Activated naive CD4-positive, alpha-beta T cell treated with anti-CD3 and anti-CD28 coated beads, Interleukin-2, amount 50 U/mL, for 24 hours (primary cell): ENCODE results near the gene ISCU.
A peak's percentile ranks its signal among the peaks of the same experiment; 100 is the strongest.
"Not testable (repeated sequence)": the region's sequence is repeated elsewhere in the genome, so short reads cannot be mapped to it uniquely, and the experiment has no call there.

Experiments used
- H3K27ac Mint-ChIP-seq: one replicate; pipeline ENCODE4 v1.8.0; 2021; ENCODE audit warnings: mild to moderate bottlenecking, mixed read lengths
- H3K27me3 Mint-ChIP-seq: one replicate; pipeline ENCODE4 v1.8.0; 2021; ENCODE audit warnings: mixed read lengths
- H3K36me3 Mint-ChIP-seq: one replicate; pipeline ENCODE4 v1.8.0; 2021; ENCODE audit warnings: mixed read lengths
- H3K4me1 Mint-ChIP-seq: one replicate; pipeline ENCODE4 v1.8.0; 2021; ENCODE audit warnings: mixed read lengths
- H3K4me3 Mint-ChIP-seq: one replicate; pipeline ENCODE4 v1.8.0; 2021; ENCODE audit warnings: mild to moderate bottlenecking, mixed read lengths
- H3K9me3 Mint-ChIP-seq: one replicate; pipeline ENCODE4 v1.8.0; 2021; ENCODE audit warnings: mixed read lengths

ISCU gene

DNA sequence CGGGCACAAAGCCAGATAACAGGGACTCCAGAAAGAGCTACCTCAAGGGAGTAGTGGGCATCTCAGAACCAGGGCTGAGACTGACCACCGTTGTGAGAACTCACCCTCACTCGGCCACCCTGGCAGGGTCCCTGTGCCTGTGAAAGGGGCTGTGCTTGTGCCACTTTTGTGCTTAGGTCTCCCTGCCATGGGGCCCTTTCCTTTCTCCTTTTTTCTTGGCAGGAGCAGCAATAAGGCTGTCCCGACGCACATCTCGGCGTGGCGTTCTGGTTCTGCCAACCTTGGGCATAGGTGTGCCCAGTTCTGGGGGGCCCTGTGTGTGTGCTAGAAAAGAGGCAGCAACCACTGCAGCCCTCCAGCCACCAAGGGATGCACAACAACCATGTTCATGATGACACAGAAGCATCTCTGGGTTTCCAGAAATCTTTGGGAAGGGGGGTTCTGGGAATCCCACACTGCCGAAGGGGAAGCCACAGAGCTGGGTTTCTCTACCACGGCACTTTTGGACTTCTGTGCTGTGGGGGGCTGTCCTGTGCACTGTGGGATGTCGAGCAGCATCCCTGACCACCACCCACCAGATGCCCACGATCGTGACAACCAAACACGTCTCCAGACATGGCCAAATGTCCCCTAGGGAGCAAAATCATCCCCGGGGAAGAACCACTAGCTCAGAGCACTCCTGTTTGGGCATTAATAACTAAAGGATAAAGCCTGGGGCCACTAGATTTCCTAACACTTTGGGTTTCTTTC, 48.6 kb downstream of the ISCU start:
- Mint-ChIP-seq H3K27me3 (no peaks in the 10 kb centered on the region), H3K4me3 (no peak overlapping the region), H3K4me1 (peaks cover 10% of the 10 kb centered on the region), H3K27ac (no peak overlapping the region), H3K9me3 (no peaks in the 10 kb centered on the region), H3K36me3 (no peaks in the 10 kb centered on the region)

DNA sequence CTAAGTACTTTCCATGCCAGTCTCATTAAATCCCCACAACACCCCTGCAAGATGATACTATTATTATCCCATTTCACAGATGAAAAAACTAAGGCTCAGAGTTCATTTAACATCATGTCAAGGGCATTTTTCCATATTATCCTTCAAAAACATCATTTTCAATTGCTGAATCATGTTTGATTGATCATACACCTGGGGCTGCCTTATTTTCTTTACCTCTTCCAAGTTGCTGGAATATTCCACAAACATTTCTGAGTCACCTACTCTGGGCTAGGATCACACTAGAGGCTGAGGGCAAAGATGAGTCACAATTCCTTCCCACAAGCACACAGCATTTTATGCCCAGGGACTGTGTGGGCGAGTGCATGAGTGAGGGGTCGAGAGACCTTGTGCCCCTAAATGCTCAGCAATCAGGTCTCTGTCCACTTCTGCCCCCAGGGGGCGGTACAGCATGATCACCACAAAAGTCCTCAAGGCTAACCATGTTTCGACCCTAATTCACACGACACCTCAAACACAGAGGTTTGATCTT, 49.6 kb downstream of the ISCU start:
- Mint-ChIP-seq H3K27ac (no peak overlapping the region), H3K9me3 (no peaks in the 10 kb centered on the region), H3K4me3 (no peak overlapping the region), H3K4me1 (peaks cover 19% of the 10 kb centered on the region), H3K27me3 (no peaks in the 10 kb centered on the region), H3K36me3 (peaks cover 3% of the 10 kb centered on the region)

DNA sequence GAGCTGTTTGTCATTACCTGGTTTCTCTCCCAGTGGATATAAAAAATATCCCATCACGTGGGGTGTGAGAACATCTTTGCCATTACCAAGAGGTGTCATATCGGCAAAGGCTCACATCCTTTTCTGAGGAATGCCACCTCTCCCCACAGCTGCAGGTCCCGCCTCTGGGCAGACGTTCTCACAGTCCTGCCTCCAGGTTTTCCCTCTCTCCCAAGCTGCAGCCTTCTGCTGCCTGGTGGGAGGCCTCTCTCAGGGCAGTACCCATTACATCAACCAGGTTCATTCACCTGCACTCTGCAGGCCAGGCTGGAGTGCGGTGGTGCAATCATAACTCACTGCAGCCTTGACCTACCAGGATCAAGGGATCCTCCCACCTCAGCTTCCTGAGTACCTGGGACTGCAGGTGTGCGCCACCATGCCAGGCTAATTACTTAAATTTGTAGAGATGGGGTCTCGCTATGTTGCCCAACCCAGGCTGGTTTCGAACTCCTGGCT, 50.4 kb downstream of the ISCU start:
- H3K9me3 Mint-ChIP-seq: no peaks in the 10 kb centered on the region
- no peak overlapping the region for H3K27ac Mint-ChIP-seq
- peaks cover 6% of the 10 kb centered on the region for H3K36me3 Mint-ChIP-seq
- H3K27me3 Mint-ChIP-seq: no peaks in the 10 kb centered on the region
- H3K4me1 Mint-ChIP-seq: peaks cover 28% of the 10 kb centered on the region
- H3K4me3 Mint-ChIP-seq: no peak overlapping the region

DNA sequence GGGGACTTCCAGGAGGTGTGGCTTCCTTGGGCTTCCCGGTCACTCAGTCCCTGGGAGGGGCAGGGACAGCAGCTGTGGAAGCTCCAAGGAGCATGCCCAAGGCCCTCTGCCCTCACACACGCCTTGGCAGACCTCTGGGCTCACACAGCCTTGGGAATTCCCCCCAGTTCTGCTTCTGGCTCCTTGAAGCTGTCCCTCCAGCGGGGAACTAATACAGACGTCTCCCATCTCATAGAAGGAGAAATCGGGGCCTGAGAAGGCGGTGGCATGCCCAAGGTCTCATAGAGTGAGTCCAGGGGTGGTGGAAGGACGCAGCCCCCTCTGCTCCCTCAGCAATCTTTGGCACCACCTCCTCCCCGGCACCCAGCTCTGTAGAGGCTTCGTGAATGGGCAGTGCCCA, 51.2 kb downstream of the ISCU start:
- no peaks in the 10 kb centered on the region for H3K9me3 Mint-ChIP-seq
- H3K27ac Mint-ChIP-seq: no peak overlapping the region
- no peak overlapping the region for H3K4me3 Mint-ChIP-seq
- H3K36me3 Mint-ChIP-seq: peaks cover 6% of the 10 kb centered on the region
- peaks cover 35% of the 10 kb centered on the region for H3K4me1 Mint-ChIP-seq
- no peaks in the 10 kb centered on the region for H3K27me3 Mint-ChIP-seq

DNA sequence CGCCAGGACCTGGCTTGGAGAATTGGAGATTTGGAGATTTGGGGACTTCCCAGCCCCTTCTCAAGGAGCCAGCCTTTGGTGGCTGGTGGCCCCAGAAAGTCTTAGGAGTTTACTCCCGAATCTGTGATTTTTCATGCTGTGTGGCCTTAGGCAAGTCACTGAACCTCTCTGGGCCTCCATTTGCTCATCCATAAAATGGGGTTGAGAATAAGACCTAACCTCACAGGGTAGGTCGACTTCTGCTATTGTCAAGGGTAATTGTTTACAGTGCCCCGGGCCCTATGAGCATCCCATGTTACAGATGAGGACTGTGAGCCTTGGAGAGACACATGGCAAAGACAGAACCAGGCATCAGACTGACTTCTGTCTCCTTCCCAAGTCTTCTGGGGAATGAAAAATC, 51.6 kb downstream of the ISCU start:
- Mint-ChIP-seq H3K9me3 (no peaks in the 10 kb centered on the region), H3K4me1 (peaks cover 38% of the 10 kb centered on the region), H3K36me3 (peaks cover 6% of the 10 kb centered on the region), H3K4me3 (no peak overlapping the region), H3K27ac (peak overlapping the region; percentile 14), H3K27me3 (no peaks in the 10 kb centered on the region)

DNA sequence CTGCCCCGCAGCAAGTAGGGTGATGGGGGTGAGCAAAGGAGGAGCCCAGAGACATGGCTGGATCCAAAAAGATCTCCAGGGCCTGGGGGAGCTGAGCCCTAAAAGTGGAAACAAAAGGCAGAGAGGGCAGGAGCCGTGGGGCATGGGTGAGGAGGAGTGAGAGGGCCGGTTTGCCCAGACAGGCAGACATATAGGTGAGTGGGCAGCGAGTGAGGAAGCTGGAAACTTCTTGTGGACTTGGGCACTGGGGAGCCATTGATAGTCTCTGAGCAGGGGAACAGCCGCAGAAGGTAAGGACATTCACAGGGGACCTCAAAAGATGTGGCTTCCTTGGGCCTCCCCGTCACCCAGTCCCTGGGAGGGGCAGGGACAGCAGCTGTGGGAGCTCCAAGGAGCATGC, 52.2 kb downstream of the ISCU start:
- Mint-ChIP-seq H3K27ac (peak overlapping the region; percentile 14), H3K27me3 (no peaks in the 10 kb centered on the region), H3K9me3 (no peaks in the 10 kb centered on the region), H3K4me3 (no peak overlapping the region), H3K4me1 (peaks cover 43% of the 10 kb centered on the region), H3K36me3 (peaks cover 6% of the 10 kb centered on the region)

DNA sequence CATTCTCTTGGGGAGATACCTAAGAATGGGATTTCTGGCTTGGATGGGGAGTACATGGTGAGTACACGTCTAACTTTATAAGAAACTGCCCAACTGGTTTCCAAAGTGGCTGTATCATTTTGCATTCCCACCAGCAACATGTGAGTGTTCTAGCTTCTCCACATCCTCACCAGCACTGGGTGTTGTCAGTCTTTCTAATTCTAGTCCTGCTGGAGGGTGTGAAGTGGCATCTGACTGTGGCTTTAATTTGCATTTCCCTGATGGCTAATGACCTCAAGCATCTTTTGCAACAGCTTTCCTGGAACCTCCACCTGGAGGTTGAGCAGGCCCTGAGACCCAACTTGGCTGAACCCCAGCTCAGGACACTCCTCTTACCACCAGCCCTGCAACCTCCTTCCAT, 53.5 kb downstream of the ISCU start:
- H3K36me3 Mint-ChIP-seq: peaks cover 6% of the 10 kb centered on the region
- H3K27me3 Mint-ChIP-seq: no peaks in the 10 kb centered on the region
- no peaks in the 10 kb centered on the region for H3K9me3 Mint-ChIP-seq
- H3K4me3 Mint-ChIP-seq: no peak overlapping the region
- no peak overlapping the region for H3K27ac Mint-ChIP-seq
- H3K4me1 Mint-ChIP-seq: peaks cover 49% of the 10 kb centered on the region

DNA sequence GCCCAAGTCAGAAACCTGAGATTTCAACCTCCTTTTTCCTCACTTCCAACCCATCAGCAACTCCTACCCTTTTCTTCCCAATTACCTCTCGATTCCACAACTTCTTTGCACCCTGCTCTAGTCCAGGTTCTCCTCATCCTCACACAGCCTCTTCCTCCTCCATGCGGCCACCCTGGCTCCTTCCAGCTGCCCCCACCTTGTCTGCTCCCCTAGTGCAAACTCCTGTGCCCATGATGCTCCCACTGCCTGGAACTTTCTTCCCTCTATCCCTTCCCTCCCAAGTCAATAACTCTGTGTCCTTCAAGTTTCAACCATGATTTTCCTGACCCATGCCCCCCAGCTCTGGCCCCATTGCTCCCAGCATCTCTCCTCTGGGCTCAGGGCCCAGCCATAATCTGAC, 54.0 kb downstream of the ISCU start:
- Mint-ChIP-seq H3K9me3 (no peaks in the 10 kb centered on the region), H3K36me3 (peaks cover 7% of the 10 kb centered on the region), H3K27me3 (no peaks in the 10 kb centered on the region), H3K4me3 (no peak overlapping the region), H3K4me1 (peaks cover 53% of the 10 kb centered on the region), H3K27ac (peak overlapping the region; percentile 96)

DNA sequence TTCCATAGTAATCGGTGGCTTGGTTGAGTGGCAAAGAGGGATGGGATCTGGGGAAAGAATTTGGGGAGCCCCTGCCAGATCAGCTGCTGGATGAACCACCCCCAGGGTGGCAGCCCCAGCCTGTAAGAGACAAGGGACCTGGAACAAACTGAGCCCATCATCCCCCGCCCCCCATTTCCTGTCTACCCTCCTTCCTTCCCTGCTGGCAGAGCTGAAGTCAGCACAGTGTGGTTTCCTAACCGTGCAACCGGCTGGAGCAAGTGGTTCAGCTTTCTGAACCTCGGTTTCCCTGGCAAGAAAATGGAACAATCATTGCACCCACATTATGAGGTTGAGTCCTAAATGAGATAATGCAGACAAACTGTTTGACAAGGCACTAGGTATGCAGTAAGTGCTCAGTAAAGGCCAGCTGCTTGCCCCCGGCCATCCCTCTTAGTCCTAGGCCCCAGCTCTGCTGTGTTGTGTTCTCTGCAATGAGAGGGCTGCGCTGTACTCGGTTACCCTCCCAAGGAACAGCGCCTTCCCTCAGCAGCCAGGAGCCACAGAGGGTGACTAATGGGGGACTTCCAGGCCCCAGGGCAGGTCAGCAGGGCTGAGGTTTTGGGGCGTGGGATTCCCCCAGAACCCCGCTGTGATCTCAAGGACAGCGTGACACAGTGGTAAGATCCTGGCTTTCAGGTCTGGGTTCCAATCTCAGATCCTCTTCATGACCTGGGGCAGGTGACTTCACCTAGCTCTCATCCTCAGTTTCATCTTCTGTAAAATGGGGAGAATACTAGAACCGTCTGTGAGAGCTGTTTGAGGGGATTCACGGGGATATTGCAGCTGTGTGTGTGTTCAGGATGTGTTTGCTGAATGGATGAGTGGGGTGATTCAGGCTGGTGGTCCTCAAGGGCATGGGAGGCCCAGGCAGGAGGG, 54.8 kb downstream of the ISCU start:
- Mint-ChIP-seq H3K4me1 (peaks cover 53% of the 10 kb centered on the region), H3K27me3 (no peaks in the 10 kb centered on the region), H3K36me3 (peaks cover 9% of the 10 kb centered on the region), H3K27ac (peak overlapping the region; percentile 96), H3K9me3 (no peaks in the 10 kb centered on the region), H3K4me3 (peak overlapping the region; percentile 76)

DNA sequence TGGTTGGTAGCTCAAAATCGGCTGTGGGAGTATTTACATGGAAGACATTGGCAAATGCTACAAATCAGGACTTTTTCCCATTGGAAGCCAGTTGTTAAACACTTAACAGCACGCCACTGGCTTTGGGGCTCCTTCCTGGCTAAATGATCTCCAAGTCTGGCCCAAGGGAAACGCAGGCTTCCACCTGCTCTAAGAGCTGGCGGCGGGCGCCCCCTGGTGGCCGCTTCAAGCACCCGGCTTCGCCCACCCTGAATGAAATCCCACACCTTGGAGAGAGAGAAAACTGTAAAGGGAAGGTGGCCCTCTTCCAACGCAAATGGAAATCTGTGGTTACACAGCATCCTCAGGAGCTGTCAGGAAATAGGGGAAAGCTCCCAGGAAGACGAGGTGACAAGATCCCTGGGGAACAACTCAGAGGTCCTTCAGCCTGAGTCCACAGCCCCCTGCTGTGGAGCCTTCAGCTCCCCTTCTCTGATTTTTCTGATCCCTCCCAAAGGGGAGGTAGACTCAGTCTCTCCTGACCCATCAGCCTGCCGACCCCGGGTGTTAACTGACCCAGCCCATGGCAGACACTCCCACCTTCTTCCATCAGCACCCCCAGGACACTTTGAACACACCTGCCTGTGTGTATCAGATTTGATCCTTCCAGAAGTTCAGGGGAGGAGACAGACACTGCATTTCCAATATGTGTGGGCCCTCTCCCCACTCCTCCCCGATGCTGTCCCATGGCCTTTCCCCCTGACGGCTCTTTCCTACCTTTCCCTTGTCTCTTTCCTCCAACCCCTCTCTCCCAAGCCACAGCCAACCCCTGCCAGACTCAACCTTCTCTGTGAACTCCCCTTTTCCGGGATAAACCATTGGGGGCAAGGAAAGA, 55.9 kb downstream of the ISCU start:
- Mint-ChIP-seq H3K36me3 (peaks cover 11% of the 10 kb centered on the region), H3K27me3 (no peaks in the 10 kb centered on the region), H3K27ac (peak overlapping the region; percentile 88), H3K4me3 (peak overlapping the region; percentile 11), H3K9me3 (no peaks in the 10 kb centered on the region), H3K4me1 (peaks cover 56% of the 10 kb centered on the region)

DNA sequence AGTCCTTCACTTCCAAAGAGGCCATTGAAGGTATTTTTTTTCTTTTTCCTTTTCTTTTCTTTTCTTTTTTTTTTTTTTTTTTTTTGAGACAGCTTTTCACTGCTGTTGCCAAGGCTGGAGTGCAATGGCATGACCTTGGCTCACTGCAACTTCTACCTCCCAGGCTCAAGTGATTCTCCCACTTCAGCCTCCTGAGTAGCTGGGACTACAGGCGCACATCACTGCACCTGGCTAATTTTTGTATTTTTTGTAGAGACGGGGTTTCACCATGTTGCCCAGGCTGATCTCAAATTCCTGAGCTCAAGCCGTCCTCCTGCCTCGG, 56.5 kb downstream of the ISCU start:
- not testable (repeated sequence) for H3K27me3 Mint-ChIP-seq, H3K4me3 Mint-ChIP-seq, H3K9me3 Mint-ChIP-seq
- peaks cover 15% of the 10 kb centered on the region for H3K36me3 Mint-ChIP-seq
- peaks cover 56% of the 10 kb centered on the region for H3K4me1 Mint-ChIP-seq
- H3K27ac Mint-ChIP-seq: peak overlapping the region; percentile 88
